ENCODE data around the gene CELF1. TPM values are rescaled to one million over a fixed set of nuclear protein-coding genes. Genes with fewer than 3 reads are reported as not detected.
A peak's percentile ranks its signal among the peaks of the same experiment; 100 is the strongest.
"Not testable (repeated sequence)": the region's sequence is repeated elsewhere in the genome, so short reads cannot be mapped to it uniquely, and the experiment has no call there.

The CELF1 gene
- total and polyA plus RNA-seq, 12 donors, result 28.1 to 128 (median 101) TPM

DNA sequence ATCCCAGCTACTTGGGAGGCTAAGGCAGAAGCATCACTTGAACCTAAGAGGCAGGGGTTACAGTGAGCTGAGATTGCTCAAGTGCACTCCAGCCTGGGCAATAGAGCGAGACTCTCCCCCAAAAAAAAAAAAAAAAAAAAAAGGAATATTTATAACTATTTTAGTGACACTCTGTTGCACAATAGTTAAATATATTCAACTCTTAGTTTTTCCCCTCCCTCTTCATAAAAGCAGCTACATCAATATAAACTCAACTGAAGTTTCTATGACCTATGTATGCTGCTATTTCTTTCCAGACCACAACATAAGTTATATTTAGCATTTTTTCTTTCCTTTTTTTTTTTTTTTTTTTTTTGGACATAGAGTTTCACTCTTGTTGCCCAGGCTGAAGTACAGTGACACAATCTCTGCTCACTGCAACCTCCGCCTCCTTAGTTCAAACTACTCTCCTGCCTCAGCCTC is 19.2 kb downstream of the CELF1 start:
- intact Hi-C loops (cut with DNase I), result no loop called here
- Histone ChIP-seq H3K27me3 (no peaks in the 10 kb centered on the region), H3K9me3 (replicated peaks in 1 of 3) (no peaks in the 10 kb centered on the region), H3K36me3 (replicated peaks in 1 of 2) (no peaks in the 10 kb centered on the region), H3K4me1 (replicated peaks in 1 of 2) (peaks cover 27 to 72% of the 10 kb centered on the region in 2 donors), H3K27ac (no peak overlapping the region), H3K4me3 (no peak overlapping the region)
- no peak for DNase-seq
- 63 to 75% (median 69%) methylated on average over 2 of the region's 2 CpGs for WGBS, 4 donors
- TF ChIP-seq CTCF (IDR thresholded peaks at IDR 0.05) (no peak), POLR2A (IDR thresholded peaks at IDR 0.05) (no peak)

DNA sequence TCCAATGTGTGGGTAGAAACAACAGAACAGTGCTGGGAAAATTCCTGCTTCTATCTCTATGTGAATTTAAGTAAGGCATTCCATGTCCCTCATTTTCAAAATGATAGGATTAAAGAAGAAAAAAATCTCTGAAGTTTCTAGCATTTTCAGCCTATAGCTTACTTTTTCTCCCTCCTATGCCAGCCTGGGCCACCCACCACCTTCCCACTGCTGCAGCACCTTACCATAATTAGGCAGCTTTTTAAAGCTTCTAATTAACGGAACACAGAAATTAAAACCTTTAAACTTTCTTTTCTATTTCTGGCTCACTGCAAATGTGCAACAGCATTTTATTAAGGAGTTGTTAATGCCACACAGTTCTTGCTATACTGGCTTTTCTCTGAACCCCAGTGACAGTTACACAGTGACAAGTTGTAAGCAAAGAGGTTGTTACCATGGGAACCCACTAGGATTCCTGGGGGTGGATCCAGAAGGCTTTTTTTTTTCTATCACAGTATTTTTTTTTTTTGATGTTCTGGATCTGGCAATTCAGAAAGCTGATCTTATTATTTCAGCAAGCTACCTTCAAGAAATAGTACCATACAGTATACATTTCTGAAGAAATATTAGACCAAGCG is 20.2 kb downstream of the CELF1 start:
- DNase-seq, result no peak
- Histone ChIP-seq H3K4me1 (replicated peaks in 1 of 2) (peaks cover 27 to 69% of the 10 kb centered on the region in 2 donors), H3K27me3 (no peaks in the 10 kb centered on the region), H3K9me3 (replicated peaks in 1 of 3) (no peaks in the 10 kb centered on the region), H3K4me3 (no peak overlapping the region), H3K36me3 (replicated peaks in 1 of 2) (no peaks in the 10 kb centered on the region), H3K27ac (peak overlapping the region in 1 of 5 donors; percentile 10)
- intact Hi-C loops (cut with DNase I), result no loop called here
- WGBS, 4 donors, result 82 to 86% (median 83%) methylated on average over 2 of the region's 2 CpGs
- TF ChIP-seq CTCF (IDR thresholded peaks at IDR 0.05) (no peak), POLR2A (IDR thresholded peaks at IDR 0.05) (no peak)

- intact Hi-C loops (cut with DNase I), result no loop called here
- peak overlapping the region in 1 of 5 donors; percentile 46 for H3K27ac ChIP-seq
- H3K36me3 ChIP-seq (replicated peaks in 1 of 2), result no peaks in the 10 kb centered on the region
- no peaks in the 10 kb centered on the region for H3K9me3 ChIP-seq (replicated peaks in 1 of 3)
- TF ChIP-seq POLR2A (IDR thresholded peaks at IDR 0.05), result no peak
- TF ChIP-seq CTCF (IDR thresholded peaks at IDR 0.05), result no peak
- no peak overlapping the region for H3K4me3 ChIP-seq
- no peak for DNase-seq
- H3K4me1 ChIP-seq (replicated peaks in 1 of 2), result peaks cover 25 to 58% of the 10 kb centered on the region in 2 donors
- 67 to 76% (median 73%) methylated on average over 3 of the region's 3 CpGs for WGBS, 4 donors
- no peaks in the 10 kb centered on the region for H3K27me3 ChIP-seq
These were observed 21.3 kb downstream of the CELF1 start for GRCh38 chr11:47531666-47532065.

DNA sequence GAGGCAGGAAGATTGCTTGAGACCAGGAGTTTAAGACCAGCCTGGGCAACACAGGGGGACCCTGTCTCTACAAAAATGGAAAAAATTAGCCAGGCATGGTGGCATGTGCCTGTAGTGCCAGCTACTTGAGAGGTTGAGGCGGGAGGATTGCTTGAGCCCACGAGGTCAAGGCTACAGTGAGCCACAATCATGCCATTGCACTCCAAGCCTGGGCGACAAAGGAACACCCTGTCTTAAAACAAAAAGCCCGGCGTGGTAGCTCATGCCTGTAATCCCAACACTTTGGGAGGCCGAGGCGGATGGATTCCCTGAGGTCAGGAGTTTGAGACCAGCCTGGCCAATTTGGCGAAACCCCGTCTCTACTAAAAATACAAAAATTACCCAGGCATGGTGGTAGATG is 22.2 kb downstream of the CELF1 start:
- DNase-seq, result peak in 5 of 7 donors; percentile 44 to 67 (median 49)
- H3K9me3 ChIP-seq (replicated peaks in 1 of 3); H3K4me3 ChIP-seq; intact Hi-C loops (cut with DNase I); H3K27me3 ChIP-seq; H3K36me3 ChIP-seq (replicated peaks in 1 of 2): not testable (repeated sequence)
- H3K27ac ChIP-seq, result peak overlapping the region in 2 of 5 donors; percentile 46 to 50
- H3K4me1 ChIP-seq (replicated peaks in 1 of 2), result peaks cover 19 to 60% of the 10 kb centered on the region in 2 donors
- WGBS, 4 donors, result 47 to 79% (median 63%) methylated on average over 9 of the region's 9 CpGs

GRCh38 chr11:47529951-47530350 is 23.0 kb downstream of the CELF1 start:
- TF ChIP-seq CTCF (IDR thresholded peaks at IDR 0.05) (no peak), POLR2A (IDR thresholded peaks at IDR 0.05) (no peak)
- H3K4me1 ChIP-seq (replicated peaks in 1 of 2), result peaks cover 19 to 67% of the 10 kb centered on the region in 2 donors
- 94 to 98% (median 96%) methylated on average over 4 of the region's 4 CpGs for WGBS, 4 donors
- no peak overlapping the region for H3K4me3 ChIP-seq
- DNase-seq, result no peak
- no peaks in the 10 kb centered on the region for H3K36me3 ChIP-seq (replicated peaks in 1 of 2)
- intact Hi-C loops (cut with DNase I), result no loop called here
- H3K27ac ChIP-seq, result no peak overlapping the region
- H3K9me3 ChIP-seq (replicated peaks in 1 of 3), result no peaks in the 10 kb centered on the region
- H3K27me3 ChIP-seq, result no peaks in the 10 kb centered on the region

Measured in adrenal gland (tissue), 12 donors.